Measurements from ENCODE around the gene KRT26.

Gene KRT26

DNA sequence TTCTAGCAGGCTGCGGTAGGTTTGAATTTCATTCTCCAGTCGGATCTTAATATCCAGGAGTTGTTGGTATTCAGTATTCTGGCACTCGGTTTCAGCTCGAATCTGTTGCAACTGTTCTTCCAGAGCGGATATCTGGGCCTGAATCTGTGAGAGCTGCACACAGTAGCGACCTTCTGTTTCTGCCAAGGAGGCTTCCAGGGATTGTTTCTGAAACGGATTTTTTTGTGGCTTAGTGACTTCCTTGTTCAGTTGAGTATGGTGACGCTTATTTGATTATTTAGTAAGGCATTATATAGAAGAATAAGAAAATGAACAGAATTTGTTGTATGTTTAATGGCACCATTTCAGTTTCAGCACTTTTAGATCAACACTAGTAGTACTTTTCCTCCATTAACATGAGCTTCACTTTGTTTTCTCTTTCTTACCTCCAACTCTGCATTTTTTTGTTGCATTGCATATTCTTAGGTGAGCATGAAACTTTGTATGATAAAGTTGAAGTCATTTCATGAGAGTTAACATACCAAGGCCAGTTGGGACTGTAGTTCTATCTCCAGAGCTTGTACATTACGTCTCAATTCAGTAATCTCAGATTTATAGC lies 47.6 kb upstream of the KRT26 start:
- 0 out of 2 replicates have a peak, but pooled peaks cover 13% of the 10 kb centered on the region for H3K4me1 ChIP-seq (ENCODE audit: low read length)
- no peak for DNase-seq
- H3K4me2 ChIP-seq (ENCODE audit: low read depth, low read length), result peak overlapping the region; percentile 34
- TF ChIP-seq EZH2phosphoT487 (IDR thresholded peaks at IDR 0.05; ENCODE audit: low read length) (no peak), EZH2 (optimal IDR thresholded peaks at IDR 0.05; ENCODE audit: low read depth, low read length) (no peak)
- TF ChIP-seq, protein P1, sequence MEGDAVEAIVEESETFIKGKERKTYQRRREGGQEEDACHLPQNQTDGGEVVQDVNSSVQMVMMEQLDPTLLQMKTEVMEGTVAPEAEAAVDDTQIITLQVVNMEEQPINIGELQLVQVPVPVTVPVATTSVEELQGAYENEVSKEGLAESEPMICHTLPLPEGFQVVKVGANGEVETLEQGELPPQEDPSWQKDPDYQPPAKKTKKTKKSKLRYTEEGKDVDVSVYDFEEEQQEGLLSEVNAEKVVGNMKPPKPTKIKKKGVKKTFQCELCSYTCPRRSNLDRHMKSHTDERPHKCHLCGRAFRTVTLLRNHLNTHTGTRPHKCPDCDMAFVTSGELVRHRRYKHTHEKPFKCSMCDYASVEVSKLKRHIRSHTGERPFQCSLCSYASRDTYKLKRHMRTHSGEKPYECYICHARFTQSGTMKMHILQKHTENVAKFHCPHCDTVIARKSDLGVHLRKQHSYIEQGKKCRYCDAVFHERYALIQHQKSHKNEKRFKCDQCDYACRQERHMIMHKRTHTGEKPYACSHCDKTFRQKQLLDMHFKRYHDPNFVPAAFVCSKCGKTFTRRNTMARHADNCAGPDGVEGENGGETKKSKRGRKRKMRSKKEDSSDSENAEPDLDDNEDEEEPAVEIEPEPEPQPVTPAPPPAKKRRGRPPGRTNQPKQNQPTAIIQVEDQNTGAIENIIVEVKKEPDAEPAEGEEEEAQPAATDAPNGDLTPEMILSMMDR (IDR thresholded peaks at IDR 0.05; ENCODE audit: low read length), result no peak
- no peaks in the 10 kb centered on the region for H3K27me3 ChIP-seq (replicated peaks; ENCODE audit: insufficient read depth, low read length)
- H3K9me3 ChIP-seq (replicated peaks; ENCODE audit: insufficient read depth, low read length), result no peaks in the 10 kb centered on the region
- H3K27ac ChIP-seq (ENCODE audit: low read length), result no peak overlapping the region; the same call in 1 of the 2 replicates
- H4K20me1 ChIP-seq (ENCODE audit: insufficient read depth, low read length), result no peaks in the 10 kb centered on the region
- peaks cover 21% of the 10 kb centered on the region for H3F3A ChIP-seq (ENCODE audit: insufficient read depth, low read length)
- no peaks in the 10 kb centered on the region for H3K36me3 ChIP-seq (replicated peaks; ENCODE audit: insufficient read depth, low read length)
- H3K4me3 ChIP-seq (ENCODE audit: low read length), result peak overlapping the region; percentile 65
- H3K9ac ChIP-seq (ENCODE audit: low read length), result no peak overlapping the region
- H3K79me2 ChIP-seq (ENCODE audit: low read length), result peaks cover 10% of the 10 kb centered on the region; the same call in 1 of the 2 replicates
- H2AFZ ChIP-seq (ENCODE audit: low read length), result peak overlapping the region; percentile 80
- H3K9me2 ChIP-seq (replicated peaks; ENCODE audit: insufficient read depth, low read length), result no peaks in the 10 kb centered on the region

GRCh38 chr17:40818733-40819527 lies 46.9 kb upstream of the KRT26 start:
- H3K4me2 ChIP-seq (ENCODE audit: low read depth, low read length), result peak overlapping the region; percentile 64
- peak overlapping the region; percentile 67; the same call in 1 of the 2 replicates for H3K27ac ChIP-seq (ENCODE audit: low read length)
- H3K36me3 ChIP-seq (replicated peaks; ENCODE audit: insufficient read depth, low read length), result no peaks in the 10 kb centered on the region
- DNase-seq, result peak; percentile 85
- H3K79me2 ChIP-seq (ENCODE audit: low read length), result peaks cover 10% of the 10 kb centered on the region; the same call in 1 of the 2 replicates
- H3K9ac ChIP-seq (ENCODE audit: low read length), result peak overlapping the region; percentile 64
- TF ChIP-seq EZH2phosphoT487 (IDR thresholded peaks at IDR 0.05; ENCODE audit: low read length) (no peak), EZH2 (optimal IDR thresholded peaks at IDR 0.05; ENCODE audit: low read depth, low read length) (no peak)
- TF ChIP-seq, protein P1 (IDR thresholded peaks at IDR 0.05; ENCODE audit: low read length), result no peak
- no peaks in the 10 kb centered on the region for H4K20me1 ChIP-seq (ENCODE audit: insufficient read depth, low read length)
- H3K4me1 ChIP-seq (ENCODE audit: low read length), result 0 out of 2 replicates have a peak, but pooled peaks cover 8% of the 10 kb centered on the region
- H3K4me3 ChIP-seq (ENCODE audit: low read length), result peak overlapping the region; percentile 77
- peaks cover 21% of the 10 kb centered on the region for H3F3A ChIP-seq (ENCODE audit: insufficient read depth, low read length)
- H2AFZ ChIP-seq (ENCODE audit: low read length), result peak overlapping the region; percentile 80
- H3K27me3 ChIP-seq (replicated peaks; ENCODE audit: insufficient read depth, low read length), result no peaks in the 10 kb centered on the region
- no peaks in the 10 kb centered on the region for H3K9me3 ChIP-seq (replicated peaks; ENCODE audit: insufficient read depth, low read length)
- no peaks in the 10 kb centered on the region for H3K9me2 ChIP-seq (replicated peaks; ENCODE audit: insufficient read depth, low read length)

DNA sequence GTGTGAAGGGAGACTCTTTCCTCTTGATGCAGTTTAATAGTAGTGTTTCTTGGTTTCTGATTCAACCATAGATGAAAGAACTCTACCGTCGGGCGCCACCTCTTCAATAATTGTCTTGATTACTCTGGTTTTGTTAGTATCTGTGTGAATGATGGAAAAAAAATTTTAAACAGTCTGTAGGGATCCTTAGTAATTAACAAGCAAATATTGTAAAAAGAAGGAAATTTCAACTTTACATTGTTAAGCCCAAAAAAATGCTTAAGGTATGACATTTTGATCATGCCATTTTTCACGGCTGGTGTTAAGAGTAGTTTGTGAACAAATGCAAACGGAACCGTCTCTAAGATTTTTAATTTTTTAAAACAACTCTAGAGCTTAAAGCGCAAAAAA lies 46.3 kb upstream of the KRT26 start:
- Histone ChIP-seq H3F3A (ENCODE audit: insufficient read depth, low read length) (peaks cover 21% of the 10 kb centered on the region), H4K20me1 (ENCODE audit: insufficient read depth, low read length) (no peaks in the 10 kb centered on the region), H2AFZ (ENCODE audit: low read length) (peak overlapping the region; percentile 69; the same call in 1 of the 2 replicates)

More for the DNA sequence above, 46.3 kb upstream of the KRT26 start:
- Histone ChIP-seq H3K27ac (ENCODE audit: low read length) (peak overlapping the region; percentile 67; the same call in 1 of the 2 replicates), H3K9me2 (replicated peaks; ENCODE audit: insufficient read depth, low read length) (no peaks in the 10 kb centered on the region), H3K36me3 (replicated peaks; ENCODE audit: insufficient read depth, low read length) (no peaks in the 10 kb centered on the region), H3K27me3 (replicated peaks; ENCODE audit: insufficient read depth, low read length) (no peaks in the 10 kb centered on the region), H3K79me2 (ENCODE audit: low read length) (peaks cover 10% of the 10 kb centered on the region; the same call in 1 of the 2 replicates), H3K9me3 (replicated peaks; ENCODE audit: insufficient read depth, low read length) (no peaks in the 10 kb centered on the region), H3K4me2 (ENCODE audit: low read depth, low read length) (peak overlapping the region; percentile 64), H3K9ac (ENCODE audit: low read length) (peak overlapping the region; percentile 64), H3K4me1 (ENCODE audit: low read length) (0 out of 2 replicates have a peak, but pooled peaks cover 8% of the 10 kb centered on the region), H3K4me3 (ENCODE audit: low read length) (peak overlapping the region; percentile 77)
- TF ChIP-seq EZH2 (optimal IDR thresholded peaks at IDR 0.05; ENCODE audit: low read depth, low read length) (no peak), EZH2phosphoT487 (IDR thresholded peaks at IDR 0.05; ENCODE audit: low read length) (no peak)
- TF ChIP-seq, protein P1 (IDR thresholded peaks at IDR 0.05; ENCODE audit: low read length), result no peak
- peak; percentile 25 for DNase-seq
